Fibroblast of peridontal ligament (primary cell): ENCODE data around the gene CEACAM20.
"Not testable (repeated sequence)": the region's sequence is repeated elsewhere in the genome, so short reads cannot be mapped to it uniquely, and the experiment has no call there.

Source experiments
- DNase-seq: peaks from one replicate; pipeline ENCODE4 v3.0.0-alpha.2; 2010; ENCODE audit errors: extremely low read depth

CEACAM20 gene

GRCh38 chr19:44549507-44549906, 20.0 kb upstream of the CEACAM20 start:
- no peak for DNase-seq

- DNase-seq, result no peak
Measured at GRCh38 chr19:44548736-44549135, 19.3 kb upstream of the CEACAM20 start.

- DNase-seq, result no peak
Measured at GRCh38 chr19:44544031-44544430, 14.6 kb upstream of the CEACAM20 start.

GRCh38 chr19:44542671-44543070, 13.2 kb upstream of the CEACAM20 start:
- no peak for DNase-seq

- no peak for DNase-seq
Measured at GRCh38 chr19:44540736-44541135, 11.3 kb upstream of the CEACAM20 start.

- no peak for DNase-seq
Measured at GRCh38 chr19:44539991-44540390, 10.5 kb upstream of the CEACAM20 start.

- no peak for DNase-seq
Measured at GRCh38 chr19:44539236-44539826, 9.9 kb upstream of the CEACAM20 start.

GRCh38 chr19:44535361-44535760, 5.9 kb upstream of the CEACAM20 start:
- not testable (repeated sequence) for DNase-seq

- DNase-seq, result no peak
Measured at GRCh38 chr19:44532819-44533218, 3.3 kb upstream of the CEACAM20 start.

- DNase-seq, result no peak
Measured at GRCh38 chr19:44530777-44531176, 1.3 kb upstream of the CEACAM20 start.

GRCh38 chr19:44527554-44527953, 1.9 kb downstream of the CEACAM20 start:
- no peak for DNase-seq

- DNase-seq, result no peak
Measured at GRCh38 chr19:44525721-44526430, 3.6 kb downstream of the CEACAM20 start.

- no peak for DNase-seq
Measured at GRCh38 chr19:44521370-44521769, 8.1 kb downstream of the CEACAM20 start.

GRCh38 chr19:44517146-44517545, 12.3 kb downstream of the CEACAM20 start:
- DNase-seq, result no peak

GRCh38 chr19:44515907-44516306, 13.6 kb downstream of the CEACAM20 start:
- DNase-seq, result no peak

- DNase-seq, result no peak
Measured at GRCh38 chr19:44515031-44515430, 14.4 kb downstream of the CEACAM20 start.

- peak; percentile 42 for DNase-seq
Measured at GRCh38 chr19:44512326-44513298, 16.9 kb downstream of the CEACAM20 start.

GRCh38 chr19:44509478-44509877, 20.0 kb downstream of the CEACAM20 start:
- DNase-seq, result no peak

GRCh38 chr19:44499962-44500949, 29.2 kb downstream of the CEACAM20 start, which contains the start of gene ZNF180:
Gene ZNF180, minus strand, starts transcription at chr19:44500522. Its CDS starts 3,188 bp downstream, at chr19:44497334.
- DNase-seq, result peak; percentile 90

GRCh38 chr19:44499559-44499958, 29.9 kb downstream of the CEACAM20 start:
- no peak for DNase-seq

- no peak for DNase-seq
Measured at GRCh38 chr19:44498988-44499387, 30.5 kb downstream of the CEACAM20 start.
